GM19035 (cell line): Measurements from ENCODE around the gene PRAMEF26.
"Not testable (repeated sequence)": the region's sequence is repeated elsewhere in the genome, so short reads cannot be mapped to it uniquely, and the experiment has no call there.

Experiments used
- ATAC-seq: cut with Tn5 transposase; IDR thresholded peaks from one replicate; pipeline ENCODE4 v1.9.1; 2021; ENCODE audit not compliant: unreplicated experiment

The PRAMEF26 gene

GRCh38 chr1:13155909-13156308, at the start of gene PRAMEF26:
TSS of gene PRAMEF26 (minus strand) at chr1:13156009. CDS start at chr1:13153095, 2,914 bp downstream.
- not testable (repeated sequence) for ATAC-seq

- not testable (repeated sequence) for ATAC-seq
Observed at GRCh38 chr1:13201309-13201708, 45.5 kb upstream of the PRAMEF26 start, which contains the start of gene PRAMEF13. TSS of gene PRAMEF13 (minus strand) at chr1:13201409. CDS start at chr1:13199589, 1,820 bp downstream.

GRCh38 chr1:13171548-13171947, 15.7 kb upstream of the PRAMEF26 start, which contains the start of gene PRAMEF9:
TSS of gene PRAMEF9 (plus strand) at chr1:13171848. CDS start at chr1:13175281, 3,433 bp downstream.
- ATAC-seq: not testable (repeated sequence)

DNA sequence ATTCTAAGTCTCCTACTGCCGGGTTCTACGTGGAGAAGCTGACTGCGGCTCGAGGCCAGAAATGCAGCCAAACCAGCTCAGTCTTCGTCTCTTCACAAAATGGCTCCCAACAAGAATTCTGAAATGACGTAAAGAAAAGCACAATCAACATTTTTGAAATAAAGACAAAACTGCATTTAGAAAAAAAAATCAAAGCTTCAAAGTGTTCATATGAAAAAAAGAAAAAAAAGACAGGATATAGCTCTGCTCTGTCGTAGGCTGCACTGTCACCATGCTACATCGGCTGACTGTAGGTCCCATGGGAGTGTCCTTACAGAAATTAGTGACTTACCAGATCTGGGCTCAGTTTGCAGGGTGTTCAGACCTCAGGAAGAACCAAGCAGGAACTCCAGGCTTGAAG, 9.7 kb upstream of the PRAMEF26 start, which contains the start of gene HNRNPCL4:
Gene HNRNPCL4, minus strand, starts transcription at position 101 of the 400 bp plus-strand sequence. CDS start 164 bp downstream, outside the sequence.
- ATAC-seq: not testable (repeated sequence)

DNA sequence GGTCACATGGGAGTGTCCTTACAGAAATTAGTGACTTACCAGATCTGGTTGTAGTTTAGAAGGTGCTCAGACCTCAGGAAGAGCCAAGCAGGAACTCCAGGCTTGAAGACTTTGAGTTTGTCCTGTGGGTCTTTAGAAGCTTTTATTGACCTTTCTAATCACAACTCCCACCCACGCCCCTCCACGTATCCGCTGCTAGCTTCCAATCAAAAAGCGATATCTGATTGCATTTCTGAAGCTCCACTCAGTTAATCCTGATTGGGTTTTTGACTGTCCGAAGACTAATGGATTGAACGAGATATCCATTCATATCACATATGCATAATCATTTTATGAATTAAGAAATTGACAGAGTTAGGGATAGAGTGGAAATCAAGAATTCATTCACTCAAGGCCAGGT, 39.1 kb downstream of the PRAMEF26 start, which contains the start of gene HNRNPCL2:
Gene HNRNPCL2, minus strand, starts transcription at position 101 of the 400 bp plus-strand sequence. CDS start 454 bp downstream, outside the sequence.
- not testable (repeated sequence) for ATAC-seq
